ENCODE measurements around the gene STAU1. TPM values are rescaled to one million over a fixed set of nuclear protein-coding genes. Genes with fewer than 3 reads are reported as not detected.

The STAU1 gene
- total RNA-seq, 1 donor from 2014 or later, result 96.0 TPM

- Histone ChIP-seq H3K4me2 (no peak overlapping the region), H3K9me3 (ENCODE audit: low read depth) (no peaks in the 10 kb centered on the region), H3K27me3 (no peaks in the 10 kb centered on the region), H3K9ac (no peak overlapping the region), H3K36me3 (no peaks in the 10 kb centered on the region), H3F3A (ENCODE audit: low read depth) (peaks cover 2% of the 10 kb centered on the region), H3K27ac (no peak overlapping the region), H3K4me3 (no peak overlapping the region), H4K20me1 (ENCODE audit: low read depth) (no peaks in the 10 kb centered on the region), H3K4me1 (no peaks in the 10 kb centered on the region), H3K79me2 (ENCODE audit: low read depth) (no peaks in the 10 kb centered on the region), H2AFZ (replicated peaks) (no peak overlapping the region)
- H3K27me3 Mint-ChIP-seq (ENCODE audit: insufficient read depth, low read depth), result peaks cover 3% of the 10 kb centered on the region
- peaks cover 53% of the 10 kb centered on the region for H3K36me3 Mint-ChIP-seq
- H3K27ac Mint-ChIP-seq, result no peak overlapping the region
- no peak overlapping the region for H3K4me3 Mint-ChIP-seq
- H3K4me1 Mint-ChIP-seq, result no peaks in the 10 kb centered on the region
- no peak for TF ChIP-seq EZH2 (IDR thresholded peaks at IDR 0.05)
- no peak for TF ChIP-seq EZH2phosphoT487 (IDR thresholded peaks at IDR 0.05)
- no peak for TF ChIP-seq CTCF (IDR thresholded peaks at IDR 0.05)
- no peaks in the 10 kb centered on the region for H3K9me3 Mint-ChIP-seq
- no peak for DNase-seq (ENCODE audit: low spot score)
Observed at GRCh38 chr20:49119988-49120387, 68.1 kb downstream of the STAU1 start.

- Histone ChIP-seq H3K36me3 (no peaks in the 10 kb centered on the region), H3K79me2 (ENCODE audit: low read depth) (no peaks in the 10 kb centered on the region), H3F3A (ENCODE audit: low read depth) (peaks cover 2% of the 10 kb centered on the region), H3K4me2 (no peak overlapping the region), H4K20me1 (ENCODE audit: low read depth) (no peaks in the 10 kb centered on the region), H3K27me3 (no peaks in the 10 kb centered on the region), H3K9me3 (ENCODE audit: low read depth) (no peaks in the 10 kb centered on the region), H2AFZ (replicated peaks) (no peak overlapping the region), H3K4me3 (no peak overlapping the region), H3K27ac (no peak overlapping the region), H3K4me1 (no peaks in the 10 kb centered on the region), H3K9ac (no peak overlapping the region)
- no peaks in the 10 kb centered on the region for H3K4me1 Mint-ChIP-seq
- peaks cover 3% of the 10 kb centered on the region for H3K27me3 Mint-ChIP-seq (ENCODE audit: insufficient read depth, low read depth)
- H3K36me3 Mint-ChIP-seq, result peaks cover 45% of the 10 kb centered on the region
- DNase-seq (ENCODE audit: low spot score), result no peak
- H3K4me3 Mint-ChIP-seq, result no peak overlapping the region
- H3K27ac Mint-ChIP-seq, result peak overlapping the region; percentile 84
- H3K9me3 Mint-ChIP-seq, result no peaks in the 10 kb centered on the region
- TF ChIP-seq CTCF (IDR thresholded peaks at IDR 0.05) (no peak), EZH2phosphoT487 (IDR thresholded peaks at IDR 0.05) (no peak), EZH2 (IDR thresholded peaks at IDR 0.05) (no peak)
Observed at GRCh38 chr20:49118307-49118706, 69.8 kb downstream of the STAU1 start.

GRCh38 chr20:49115564-49115963 is 72.6 kb downstream of the STAU1 start:
- no peaks in the 10 kb centered on the region for H3K9me3 Mint-ChIP-seq
- no peak overlapping the region for H3K27ac ChIP-seq
- no peaks in the 10 kb centered on the region for H3K4me1 Mint-ChIP-seq
- H3K36me3 ChIP-seq, result no peaks in the 10 kb centered on the region
- H3K27ac Mint-ChIP-seq, result no peak overlapping the region
- H3K9ac ChIP-seq, result no peak overlapping the region
- no peak overlapping the region for H3K4me3 ChIP-seq
- no peaks in the 10 kb centered on the region for H3K9me3 ChIP-seq (ENCODE audit: low read depth)
- H3K4me1 ChIP-seq, result no peaks in the 10 kb centered on the region
- H3K27me3 ChIP-seq, result no peaks in the 10 kb centered on the region
- peaks cover 3% of the 10 kb centered on the region for H3K27me3 Mint-ChIP-seq (ENCODE audit: insufficient read depth, low read depth)
- peaks cover 38% of the 10 kb centered on the region for H3K36me3 Mint-ChIP-seq
- no peak for TF ChIP-seq EZH2phosphoT487 (IDR thresholded peaks at IDR 0.05)
- TF ChIP-seq CTCF (IDR thresholded peaks at IDR 0.05), result no peak
- TF ChIP-seq EZH2 (IDR thresholded peaks at IDR 0.05), result no peak
- H2AFZ ChIP-seq (replicated peaks), result no peak overlapping the region
- H3K79me2 ChIP-seq (ENCODE audit: low read depth), result no peaks in the 10 kb centered on the region
- H4K20me1 ChIP-seq (ENCODE audit: low read depth), result no peaks in the 10 kb centered on the region
- H3F3A ChIP-seq (ENCODE audit: low read depth), result peaks cover 13% of the 10 kb centered on the region
- H3K4me3 Mint-ChIP-seq, result no peak overlapping the region
- DNase-seq (ENCODE audit: low spot score), result no peak
- H3K4me2 ChIP-seq, result no peak overlapping the region

Measured in neural progenitor cell (in vitro differentiated cells).